OCI-LY1 (cell line): ENCODE data around the gene MMS22L.

Source experiments
- H2AFZ ChIP-seq: fragments of 200-600 bp; sonication (generic), shearing (Covaris generic); 2 replicates; pipeline ENCODE4 v1.6.0; 2014; ENCODE audit warnings: antibody characterized with exemption, mild to moderate bottlenecking, low read length
- H3F3A ChIP-seq: fragments of 200-600 bp; sonication (generic), shearing (Covaris generic); 2 replicates; pipeline ENCODE4 v1.6.0; 2014; ENCODE audit warnings: mild to moderate bottlenecking, antibody characterized with exemption, low read length, moderate library complexity; ENCODE audit not compliant: insufficient read depth
- H3K27ac ChIP-seq: fragments of 200-600 bp; sonication (generic); 2 replicates; pipeline ENCODE4 v1.5.1; 2014; ENCODE audit warnings: low read length, mixed run types, mild to moderate bottlenecking, low read depth; ENCODE audit not compliant: poor library complexity, severe bottlenecking
- H3K27me3 ChIP-seq: fragments of 200-600 bp; sonication (generic); 2 replicates; pipeline ENCODE4 v1.6.0; 2014; ENCODE audit warnings: antibody characterized with exemption, mild to moderate bottlenecking, low read length, moderate library complexity; ENCODE audit not compliant: insufficient read depth
- H3K36me3 ChIP-seq: fragments of 200-600 bp; sonication (generic); 2 replicates; pipeline ENCODE4 v1.6.1; 2014; ENCODE audit warnings: mild to moderate bottlenecking, antibody characterized with exemption, low read length, moderate library complexity, mixed read lengths; ENCODE audit not compliant: insufficient read depth
- H3K4me1 ChIP-seq: fragments of 200-600 bp; sonication (generic); 2 replicates; pipeline ENCODE4 v1.5.1; 2014; ENCODE audit warnings: mild to moderate bottlenecking, low read length, moderate library complexity; ENCODE audit not compliant: insufficient read depth, severe bottlenecking
- H3K4me2 ChIP-seq: fragments of 200-600 bp; sonication (generic), shearing (Covaris generic); 2 replicates; pipeline ENCODE4 v1.6.1; 2014; ENCODE audit warnings: low read length
- H3K4me3 ChIP-seq: fragments of 200-600 bp; sonication (generic); 2 replicates; pipeline ENCODE4 v1.5.1; 2014; ENCODE audit warnings: low read length, low read depth, mild to moderate bottlenecking, mixed read lengths; ENCODE audit not compliant: poor library complexity, severe bottlenecking
- H3K79me2 ChIP-seq: fragments of 200-600 bp; shearing (Covaris generic); 2 replicates; pipeline ENCODE4 v1.6.1; 2016; ENCODE audit warnings: mixed run types, low read length, mixed read lengths; ENCODE audit not compliant: insufficient read depth
- H3K9ac ChIP-seq: fragments of 200-600 bp; sonication (generic), shearing (Covaris generic); 2 replicates; pipeline ENCODE4 v1.6.1; 2014; ENCODE audit warnings: mild to moderate bottlenecking, low read length, mixed read lengths
- H3K9me2 ChIP-seq: fragments of 200-600 bp; sonication (generic), shearing (Covaris generic); 2 replicates; pipeline ENCODE4 v1.6.1; 2014; ENCODE audit warnings: low read depth, mild to moderate bottlenecking, low read length, mixed read lengths
- H3K9me3 ChIP-seq: fragments of 200-600 bp; shearing (Covaris generic); 2 replicates; pipeline ENCODE4 v1.6.1; 2014; ENCODE audit warnings: low read length, mixed read lengths
- H4K20me1 ChIP-seq: fragments of 200-600 bp; sonication (generic), shearing (Covaris generic); 2 replicates; pipeline ENCODE4 v1.6.0; 2016; ENCODE audit warnings: mild to moderate bottlenecking, low read length; ENCODE audit not compliant: insufficient read depth
- CTCF ChIP-seq: fragments of 200-600 bp; sonication (generic), shearing (Covaris generic); IDR thresholded peaks from 2 replicates; pipeline ENCODE4 v1.5.1; 2017; ENCODE audit warnings: mild to moderate bottlenecking, antibody characterized with exemption, low read length, moderate library complexity, mixed read lengths
- EZH2 ChIP-seq: fragments of 200-600 bp; sonication (generic), shearing (Covaris generic); IDR thresholded peaks from 2 replicates; pipeline ENCODE4 v1.8.0; 2017; ENCODE audit warnings: borderline replicate concordance, mixed run types, mild to moderate bottlenecking, antibody characterized with exemption, low read length, moderate library complexity, mixed read lengths

MMS22L gene

DNA sequence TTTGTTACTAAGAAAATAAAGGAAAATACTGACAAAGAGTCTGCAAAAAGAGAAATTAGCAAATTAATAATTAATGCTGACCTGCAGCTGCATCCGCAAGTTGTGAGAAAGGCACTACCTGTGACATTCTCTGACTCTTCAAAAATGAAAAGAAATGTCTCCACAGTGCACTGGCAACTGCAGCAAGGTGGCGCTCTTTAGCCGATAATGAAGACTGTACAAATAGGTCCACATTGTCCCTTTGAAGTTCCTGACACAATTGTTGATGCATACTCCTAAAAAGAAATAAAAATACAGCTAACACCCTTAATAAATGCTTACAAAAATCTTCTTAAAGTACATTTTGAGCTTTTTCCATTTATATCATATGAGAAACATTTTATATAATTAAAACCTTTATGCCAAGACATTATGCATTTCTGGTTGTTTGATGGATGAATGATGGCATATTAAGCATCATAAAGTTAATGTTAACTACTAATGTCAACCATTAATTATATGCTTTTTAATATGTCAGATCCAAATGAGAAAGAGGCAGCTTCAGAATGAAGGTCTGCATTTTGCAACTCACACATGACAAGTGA is 96.5 kb downstream of the MMS22L start:
- H3K9me2 ChIP-seq = no peaks in the 10 kb centered on the region
- no peak overlapping the region for H3K27ac ChIP-seq
- no peaks in the 10 kb centered on the region for H3K27me3 ChIP-seq
- no peak overlapping the region for H3K9ac ChIP-seq
- peak; percentile 95 for TF ChIP-seq CTCF
- no peak for TF ChIP-seq EZH2
- 0 out of 2 replicates have a peak, but pooled peaks cover 3% of the 10 kb centered on the region for H3F3A ChIP-seq
- peaks cover 9% of the 10 kb centered on the region; the same call in 1 of the 2 replicates for H3K36me3 ChIP-seq
- no peak overlapping the region for H3K4me3 ChIP-seq
- no peak overlapping the region for H2AFZ ChIP-seq
- H3K79me2 ChIP-seq = no peaks in the 10 kb centered on the region
- no peaks in the 10 kb centered on the region for H3K4me1 ChIP-seq
- no peak overlapping the region for H3K4me2 ChIP-seq
- H4K20me1 ChIP-seq = no peaks in the 10 kb centered on the region
- no peaks in the 10 kb centered on the region for H3K9me3 ChIP-seq

GRCh38 chr6:97177905-97178304 is 105.1 kb downstream of the MMS22L start:
- no peaks in the 10 kb centered on the region for H3K4me1 ChIP-seq
- H3K79me2 ChIP-seq = no peaks in the 10 kb centered on the region
- no peak overlapping the region for H3K4me3 ChIP-seq
- peaks cover 69% of the 10 kb centered on the region for H3K36me3 ChIP-seq
- H3K27ac ChIP-seq = no peak overlapping the region
- no peak overlapping the region for H2AFZ ChIP-seq
- H3F3A ChIP-seq = no peaks in the 10 kb centered on the region
- H3K9ac ChIP-seq = no peak overlapping the region
- no peaks in the 10 kb centered on the region for H3K9me3 ChIP-seq
- H3K9me2 ChIP-seq = no peaks in the 10 kb centered on the region
- no peaks in the 10 kb centered on the region for H3K27me3 ChIP-seq
- no peak overlapping the region for H3K4me2 ChIP-seq
- TF ChIP-seq EZH2 (no peak), CTCF (no peak)
- no peaks in the 10 kb centered on the region for H4K20me1 ChIP-seq

DNA sequence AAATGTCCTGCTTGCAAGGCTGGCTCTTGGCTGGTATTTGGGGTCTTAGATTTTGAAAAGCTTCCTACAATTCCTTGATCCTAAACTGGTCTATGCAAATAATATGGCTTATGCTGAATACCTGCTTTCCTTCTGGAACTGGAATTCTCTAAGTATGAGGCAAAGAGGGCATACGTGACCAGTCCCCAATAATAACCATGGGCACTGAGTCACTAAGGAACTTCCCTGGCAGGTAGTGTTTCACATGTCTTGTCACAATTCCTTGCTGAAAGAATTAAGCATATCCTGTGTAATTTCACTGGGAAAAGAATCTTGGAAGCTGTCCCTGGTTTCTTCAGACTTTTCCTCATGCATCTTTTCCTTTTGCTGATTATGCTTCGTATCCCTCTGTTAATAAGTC is 106.5 kb downstream of the MMS22L start:
- Histone ChIP-seq H4K20me1 (no peaks in the 10 kb centered on the region), H3K27ac (no peak overlapping the region), H3K4me1 (no peaks in the 10 kb centered on the region), H3K9me3 (no peaks in the 10 kb centered on the region), H3K79me2 (no peaks in the 10 kb centered on the region), H3K9ac (no peak overlapping the region), H3K4me3 (no peak overlapping the region), H3K27me3 (no peaks in the 10 kb centered on the region), H3K36me3 (peaks cover 75% of the 10 kb centered on the region), H3K9me2 (no peaks in the 10 kb centered on the region), H2AFZ (no peak overlapping the region), H3K4me2 (no peak overlapping the region), H3F3A (no peaks in the 10 kb centered on the region)
- no peak for TF ChIP-seq CTCF
- no peak for TF ChIP-seq EZH2
